ENCODE results near the gene PDE4B.

DNA sequence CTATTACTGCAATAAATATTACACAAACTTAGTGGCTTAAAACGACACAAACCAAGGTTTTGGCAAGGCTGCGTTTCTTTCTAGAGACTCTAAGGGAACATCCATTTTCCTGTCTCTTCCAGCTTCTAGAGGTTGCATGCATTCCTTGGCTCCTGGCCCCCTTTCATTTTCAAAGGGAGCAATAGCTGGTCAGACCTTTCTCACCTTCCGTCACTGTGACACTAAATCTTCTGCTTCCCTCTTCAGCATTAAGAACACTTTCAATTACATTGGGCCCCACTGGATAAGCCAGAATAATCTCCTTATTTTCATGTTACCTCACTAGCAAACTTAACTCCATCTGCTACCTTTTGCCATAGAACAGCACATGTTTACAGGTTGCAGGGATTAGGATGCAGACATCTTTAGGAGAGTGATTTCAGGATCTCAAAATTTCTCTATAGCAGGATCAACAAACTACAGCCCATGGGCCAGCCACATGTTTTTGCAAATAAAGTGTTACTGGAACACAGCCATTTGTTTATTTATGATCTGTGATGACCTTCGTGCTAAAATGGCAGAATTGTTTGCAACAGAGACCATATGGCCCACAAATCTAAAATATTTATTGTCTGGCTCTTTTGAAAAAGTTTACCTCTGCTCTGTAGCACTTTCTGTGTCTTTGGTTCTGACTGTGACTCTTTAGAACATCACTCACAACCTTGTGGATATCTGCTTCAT, 519.7 kb downstream of the PDE4B start:
- TF ChIP-seq POLR2A (IDR thresholded peaks at IDR 0.05) = no peak
- no peak for TF ChIP-seq CTCF (IDR thresholded peaks at IDR 0.05)

Measured in esophagus squamous epithelium (tissue), 4 donors.